ENCODE measurements around the gene IRF2. TPM values are rescaled to one million over a fixed set of nuclear protein-coding genes. Genes with fewer than 3 reads are reported as not detected.

IRF2 gene
- 12.6 and 15.8 TPM in 2 replicates for total RNA-seq
- long read RNA-seq, partial matches to known transcripts: 1 of 5 reads
- long read RNA-seq, other reads (novel, unspliced or antisense): 3 of 5 reads

GRCh38 chr4:184474263-184475095 is at the start of gene IRF2:
TSS of gene IRF2 (minus strand) at chr4:184474550. CDS start at chr4:184429064, 45,486 bp downstream.
- Mint-ChIP-seq H3K9me3 (no peaks in the 10 kb centered on the region), H3K4me1 (peaks cover 57% of the 10 kb centered on the region), H3K36me3 (ENCODE audit: low read depth) (no peaks in the 10 kb centered on the region), H3K27me3 (ENCODE audit: low read depth) (no peaks in the 10 kb centered on the region), H3K4me3 (peak within 1 kb of the TSS; percentile 94), H3K27ac (ENCODE audit: unreplicated experiment) (peak within 1 kb of the TSS; percentile 97)
- peak; percentile 21 for TF ChIP-seq CTCF (conservative IDR thresholded peaks at IDR 0.05)
- peak; percentile 83 for DNase-seq (ENCODE audit: low read depth, low spot score)

- TF ChIP-seq CTCF (conservative IDR thresholded peaks at IDR 0.05): no peak
- H3K36me3 Mint-ChIP-seq (ENCODE audit: low read depth): peaks cover 9% of the 10 kb centered on the region
- DNase-seq (ENCODE audit: low read depth, low spot score): no peak
- peaks cover 9% of the 10 kb centered on the region for H3K9me3 Mint-ChIP-seq
- H3K4me3 Mint-ChIP-seq: no peak overlapping the region
- peaks cover 17% of the 10 kb centered on the region for H3K4me1 Mint-ChIP-seq
- H3K27me3 Mint-ChIP-seq (ENCODE audit: low read depth): no peaks in the 10 kb centered on the region
- no peak overlapping the region for H3K27ac Mint-ChIP-seq (ENCODE audit: unreplicated experiment)
Measured at GRCh38 chr4:184515606-184516005, 41.3 kb upstream of the IRF2 start.

GRCh38 chr4:184514121-184514988 is 40.0 kb upstream of the IRF2 start:
- no peak for DNase-seq (ENCODE audit: low read depth, low spot score)
- H3K27ac Mint-ChIP-seq (ENCODE audit: unreplicated experiment): peak overlapping the region; percentile 21
- no peak overlapping the region for H3K4me3 Mint-ChIP-seq
- peaks cover 15% of the 10 kb centered on the region for H3K9me3 Mint-ChIP-seq
- no peaks in the 10 kb centered on the region for H3K27me3 Mint-ChIP-seq (ENCODE audit: low read depth)
- TF ChIP-seq CTCF (conservative IDR thresholded peaks at IDR 0.05): no peak
- peaks cover 10% of the 10 kb centered on the region for H3K36me3 Mint-ChIP-seq (ENCODE audit: low read depth)
- H3K4me1 Mint-ChIP-seq: peaks cover 17% of the 10 kb centered on the region

- TF ChIP-seq CTCF (conservative IDR thresholded peaks at IDR 0.05): no peak
Measured at GRCh38 chr4:184513802-184514120, 39.4 kb upstream of the IRF2 start.

GRCh38 chr4:184511156-184511555 is 36.8 kb upstream of the IRF2 start:
- no peak overlapping the region for H3K27ac Mint-ChIP-seq (ENCODE audit: unreplicated experiment)
- H3K4me3 Mint-ChIP-seq: no peak overlapping the region

More at GRCh38 chr4:184513802-184514120, 39.4 kb upstream of the IRF2 start:
- H3K27me3 Mint-ChIP-seq (ENCODE audit: low read depth): no peaks in the 10 kb centered on the region
- H3K9me3 Mint-ChIP-seq: peaks cover 14% of the 10 kb centered on the region
- no peak for DNase-seq (ENCODE audit: low read depth, low spot score)
- peaks cover 17% of the 10 kb centered on the region for H3K4me1 Mint-ChIP-seq
- H3K4me3 Mint-ChIP-seq: no peak overlapping the region
- no peak overlapping the region for H3K27ac Mint-ChIP-seq (ENCODE audit: unreplicated experiment)
- peaks cover 8% of the 10 kb centered on the region for H3K36me3 Mint-ChIP-seq (ENCODE audit: low read depth)

More at GRCh38 chr4:184511156-184511555, 36.8 kb upstream of the IRF2 start:
- no peak for TF ChIP-seq CTCF (conservative IDR thresholded peaks at IDR 0.05)
- Mint-ChIP-seq H3K4me1 (peaks cover 17% of the 10 kb centered on the region), H3K27me3 (ENCODE audit: low read depth) (no peaks in the 10 kb centered on the region), H3K9me3 (peaks cover 10% of the 10 kb centered on the region), H3K36me3 (ENCODE audit: low read depth) (peaks cover 10% of the 10 kb centered on the region)
- DNase-seq (ENCODE audit: low read depth, low spot score): no peak

Measured in neural crest cell (in vitro differentiated cells).